Measurements from ENCODE around the gene FCHSD2. TPM values are rescaled to one million over a fixed set of nuclear protein-coding genes. Genes with fewer than 3 reads are reported as not detected.

FCHSD2 gene
- total and polyA plus RNA-seq, 2 donors (not counting 3 experiments of a cell fraction or from before 2014, with no cell fraction given) = 20.8 to 56.9 TPM

DNA sequence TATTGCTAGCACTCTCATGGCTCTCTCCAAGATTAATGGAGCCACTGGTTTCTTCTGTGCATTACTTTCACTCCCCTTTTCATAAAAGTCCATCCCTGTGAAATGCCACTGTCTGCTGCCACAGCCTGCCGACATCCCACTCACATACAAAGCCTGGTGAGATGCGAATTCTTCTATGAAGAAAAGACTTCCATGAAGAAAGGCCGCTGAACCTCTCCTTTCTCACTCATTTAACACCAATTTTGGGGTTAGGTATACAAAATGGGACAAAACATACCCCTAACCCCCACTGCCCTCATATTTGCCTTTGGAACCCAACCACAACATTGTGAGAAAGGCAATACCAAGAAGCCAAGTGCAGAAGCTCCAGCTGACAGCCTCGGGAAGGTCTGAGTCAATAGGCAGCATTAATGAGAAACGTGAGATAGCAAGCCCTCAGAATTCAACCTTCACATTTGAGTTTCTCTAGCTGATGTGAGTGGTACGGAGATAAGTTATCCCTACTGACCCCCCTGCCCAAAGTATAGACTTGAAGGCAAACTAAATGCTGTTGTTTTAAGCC lies 171.5 kb downstream of the FCHSD2 start:
- H3K4me2 ChIP-seq (ENCODE audit: insufficient read depth, low read length) = no peak overlapping the region

More for the DNA sequence above, 171.5 kb downstream of the FCHSD2 start:
- H2AFZ ChIP-seq (ENCODE audit: low read depth, low read length) = no peak overlapping the region
- no peaks in the 10 kb centered on the region for H3K27me3 ChIP-seq (ENCODE audit: control insufficient read depth in 2 of 2, insufficient read depth in 2 of 2, low read length in 2 of 2)
- CTCF ChIA-PET = interaction anchor here (0.8 kb wide), 1 partner anchor 68 kb away, joined by 3 read pairs; no protein-coding TSS in a partner anchor
- DNase-seq (ENCODE audit: low read depth, low spot score) (no peak), FAIRE-seq (no peak)
- TF ChIP-seq GATA2 (IDR thresholded peaks at IDR 0.05; ENCODE audit: insufficient read depth, insufficient read length, low read depth, low read length) (no peak), MYC (IDR thresholded peaks at IDR 0.05; ENCODE audit: low read depth, low read length) (no peak), FOS (IDR thresholded peaks at IDR 0.05; ENCODE audit: borderline replicate concordance, insufficient read depth, low read length) (no peak), POLR2A (IDR thresholded peaks at IDR 0.05; ENCODE audit: low read depth, low read length) (no peak), POLR2AphosphoS5 (IDR thresholded peaks at IDR 0.05; ENCODE audit: insufficient read depth, low read depth, low read length) (no peak), JUN (IDR thresholded peaks at IDR 0.05; ENCODE audit: borderline replicate concordance, insufficient read depth, insufficient read length, low read depth) (no peak), EZH2 (IDR thresholded peaks at IDR 0.05; ENCODE audit: borderline replicate concordance, low read depth, low read length, severe bottlenecking) (no peak)
- TF ChIP-seq, protein P1, sequence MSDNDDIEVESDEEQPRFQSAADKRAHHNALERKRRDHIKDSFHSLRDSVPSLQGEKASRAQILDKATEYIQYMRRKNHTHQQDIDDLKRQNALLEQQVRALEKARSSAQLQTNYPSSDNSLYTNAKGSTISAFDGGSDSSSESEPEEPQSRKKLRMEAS (IDR thresholded peaks at IDR 0.05; ENCODE audit: insufficient read depth, insufficient read length) = no peak
- TF ChIP-seq, protein P2, sequence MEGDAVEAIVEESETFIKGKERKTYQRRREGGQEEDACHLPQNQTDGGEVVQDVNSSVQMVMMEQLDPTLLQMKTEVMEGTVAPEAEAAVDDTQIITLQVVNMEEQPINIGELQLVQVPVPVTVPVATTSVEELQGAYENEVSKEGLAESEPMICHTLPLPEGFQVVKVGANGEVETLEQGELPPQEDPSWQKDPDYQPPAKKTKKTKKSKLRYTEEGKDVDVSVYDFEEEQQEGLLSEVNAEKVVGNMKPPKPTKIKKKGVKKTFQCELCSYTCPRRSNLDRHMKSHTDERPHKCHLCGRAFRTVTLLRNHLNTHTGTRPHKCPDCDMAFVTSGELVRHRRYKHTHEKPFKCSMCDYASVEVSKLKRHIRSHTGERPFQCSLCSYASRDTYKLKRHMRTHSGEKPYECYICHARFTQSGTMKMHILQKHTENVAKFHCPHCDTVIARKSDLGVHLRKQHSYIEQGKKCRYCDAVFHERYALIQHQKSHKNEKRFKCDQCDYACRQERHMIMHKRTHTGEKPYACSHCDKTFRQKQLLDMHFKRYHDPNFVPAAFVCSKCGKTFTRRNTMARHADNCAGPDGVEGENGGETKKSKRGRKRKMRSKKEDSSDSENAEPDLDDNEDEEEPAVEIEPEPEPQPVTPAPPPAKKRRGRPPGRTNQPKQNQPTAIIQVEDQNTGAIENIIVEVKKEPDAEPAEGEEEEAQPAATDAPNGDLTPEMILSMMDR (IDR thresholded peaks at IDR 0.05; ENCODE audit: extremely low read depth in 1 of 2, insufficient read depth in 1 of 2, low read depth in 1 of 2, low read length in 2 of 2) = no peak
- H4K20me1 ChIP-seq (replicated peaks; ENCODE audit: control insufficient read depth, extremely low read depth, insufficient read depth, low read length) = no peaks in the 10 kb centered on the region
- POLR2A ChIA-PET = no interaction called here
- no peaks in the 10 kb centered on the region for H3K79me2 ChIP-seq (ENCODE audit: control insufficient read depth, insufficient read depth, low read length)
- no peak overlapping the region for H3K9ac ChIP-seq (replicated peaks; ENCODE audit: extremely low read depth, insufficient read depth, low read length)
- dilution Hi-C loops (cut with MboI; ENCODE audit: extremely low pct_ligation_motif_present, low sequenced_read_pairs) = no loop called here
- H3K4me3 ChIP-seq (replicated peaks in 1 of 3; ENCODE audit: insufficient read depth in 1 of 3, low read depth in 1 of 3, low read length in 3 of 3) = no peak overlapping the region
- H3K36me3 ChIP-seq (ENCODE audit: control insufficient read depth in 2 of 2, extremely low read depth in 1 of 2, insufficient read depth in 2 of 2, low read length in 2 of 2) = no peaks in the 10 kb centered on the region
- no TSS peak for BruUV-seq (replicated peaks)
- peaks cover 10% of the 10 kb centered on the region for H3K4me1 ChIP-seq (ENCODE audit: control insufficient read depth, extremely low read depth, insufficient read depth, low read length)
- intact Hi-C loops (cut with micrococcal nuclease) = no loop called here
- H3K9me1 ChIP-seq (replicated peaks; ENCODE audit: control insufficient read depth, extremely low read depth, insufficient read depth, low read length) = no peaks in the 10 kb centered on the region
- H3K27ac ChIP-seq (ENCODE audit: insufficient read depth, low read depth, low read length) = no peak overlapping the region
- H3K9me3 ChIP-seq (replicated peaks; ENCODE audit: control insufficient read depth, insufficient read depth, low read length) = no peaks in the 10 kb centered on the region

All from endothelial cell of umbilical vein (primary cell).